EH (cell line): Measurements from ENCODE around the gene POTEB2.
"Not testable (repeated sequence)": the region's sequence is repeated elsewhere in the genome, so short reads cannot be mapped to it uniquely, and the experiment has no call there.

Source experiments
- DNase-seq: peaks from one replicate; pipeline ENCODE4 v3.0.0-alpha.2; 2015; ENCODE audit warnings: low read depth

POTEB2 gene

GRCh38 chr15:20866214-20866613 lies at the start of gene POTEB2:
Gene POTEB2, minus strand, starts transcription at chr15:20866314. Its CDS starts 33 bp downstream, at chr15:20866281.
- DNase-seq = not testable (repeated sequence)

- not testable (repeated sequence) for DNase-seq
These were observed 13.8 kb upstream of the POTEB2 start for GRCh38 chr15:20879916-20880315.

GRCh38 chr15:20878464-20878863 lies 12.3 kb upstream of the POTEB2 start:
- DNase-seq = not testable (repeated sequence)

- not testable (repeated sequence) for DNase-seq
These were observed 11.7 kb upstream of the POTEB2 start for GRCh38 chr15:20877819-20878218.
